Activated CD8-positive, alpha-beta memory T cell treated with anti-CD3 and anti-CD28 coated beads, Interleukin-2, amount 50 U/mL, for 1 hour (primary cell): ENCODE measurements around the gene PSMB3.
A peak's percentile ranks its signal among the peaks of the same experiment; 100 is the strongest.
"Not testable (repeated sequence)": the region's sequence is repeated elsewhere in the genome, so short reads cannot be mapped to it uniquely, and the experiment has no call there.

Experiments used
- DNase-seq: peaks from one replicate; pipeline ENCODE4 v3.0.0-alpha.2; 2020; ENCODE audit errors: extremely low read depth

Gene PSMB3

DNA sequence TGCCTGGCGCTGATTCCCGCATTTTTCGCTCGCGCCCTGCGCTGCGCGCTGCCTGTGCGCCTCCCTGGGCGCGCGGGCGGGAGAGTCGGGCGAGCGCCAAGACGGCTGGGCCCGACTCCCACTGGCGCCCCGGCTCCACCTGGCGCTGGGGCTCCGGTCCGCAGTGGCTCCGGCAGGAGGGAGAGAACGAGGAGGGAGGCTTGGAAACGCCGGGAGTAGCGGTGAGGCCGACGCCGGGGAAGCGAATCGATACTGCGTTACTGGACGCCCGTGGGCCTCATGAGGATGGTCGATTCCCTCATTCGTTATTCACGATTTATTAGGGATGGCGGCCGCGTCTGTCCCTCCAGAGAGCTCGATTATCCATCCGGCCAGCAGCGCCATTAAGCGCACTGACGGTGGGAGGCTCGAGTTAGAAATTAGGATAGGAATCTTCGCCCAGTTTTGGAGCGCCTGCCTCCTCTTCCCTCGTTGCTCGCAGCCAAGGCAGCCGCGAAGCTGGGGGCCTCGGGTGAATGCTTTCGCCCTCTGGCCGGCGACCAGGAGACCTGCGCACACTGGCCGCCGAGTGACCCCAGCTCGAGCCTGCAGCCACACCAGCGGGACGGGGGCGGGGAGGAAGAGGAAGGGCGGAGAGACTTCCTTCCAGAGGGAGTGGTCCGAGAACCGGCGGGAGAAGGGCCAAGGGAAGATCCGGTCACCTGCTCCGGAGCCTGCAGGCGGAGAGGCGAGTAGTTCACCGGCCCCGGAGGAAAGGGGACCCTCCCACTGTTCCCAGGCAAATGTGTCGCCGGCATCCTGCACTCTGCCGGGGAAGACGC lies 3.1 kb upstream of the PSMB3 start:
- no peak for DNase-seq

DNA sequence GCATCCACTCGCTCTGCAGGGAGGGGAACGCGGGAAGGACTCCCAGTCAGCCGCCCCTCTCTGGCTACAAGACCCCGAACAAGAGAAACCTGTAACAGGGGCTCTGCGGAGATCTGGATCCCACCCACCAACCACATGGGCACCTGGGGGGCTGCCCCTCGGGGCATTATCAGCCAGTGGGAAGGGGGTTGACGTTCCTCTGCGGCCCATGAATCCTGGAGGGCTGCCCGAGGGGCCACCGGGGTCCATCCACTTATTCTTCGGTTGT lies 2.6 kb upstream of the PSMB3 start:
- no peak for DNase-seq

DNA sequence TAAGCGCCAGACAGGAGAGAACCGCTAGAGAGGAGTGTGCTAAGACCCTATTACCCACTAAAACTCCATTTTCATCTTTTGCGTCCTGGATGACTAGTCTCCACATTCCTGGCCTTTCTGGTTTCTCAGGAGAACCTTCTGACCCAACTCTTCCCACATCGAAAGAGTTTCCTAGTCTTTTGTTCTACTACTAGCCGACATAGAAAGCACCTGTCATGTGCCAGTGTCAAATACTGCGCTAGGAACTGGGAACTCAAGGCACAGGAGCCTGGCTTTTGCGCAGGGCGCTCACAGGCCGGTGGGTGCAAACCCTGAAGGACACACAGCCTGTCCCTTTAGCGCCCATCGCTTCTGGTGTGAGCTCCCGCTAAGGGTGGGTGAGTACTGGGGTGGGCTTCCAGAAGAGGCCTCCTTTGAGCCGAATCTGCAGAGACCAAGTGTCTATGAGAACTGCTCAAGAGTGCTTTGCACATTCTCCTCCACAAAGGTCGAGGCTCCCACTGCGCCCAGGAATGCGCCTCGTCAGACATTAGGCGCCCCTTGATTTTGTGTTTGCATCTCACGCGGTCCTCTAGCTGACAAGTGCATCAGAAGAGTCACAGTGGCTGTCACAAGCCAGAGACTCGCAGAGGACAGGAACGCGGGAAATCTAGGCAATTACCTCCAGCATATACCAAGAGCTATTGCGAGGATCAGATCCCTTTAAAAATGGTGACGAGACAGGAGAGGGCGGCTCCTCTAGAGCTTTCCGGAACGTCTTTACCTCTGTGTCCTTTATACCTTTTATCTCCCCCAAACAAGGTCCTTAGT lies 2.0 kb upstream of the PSMB3 start:
- no peak for DNase-seq

DNA sequence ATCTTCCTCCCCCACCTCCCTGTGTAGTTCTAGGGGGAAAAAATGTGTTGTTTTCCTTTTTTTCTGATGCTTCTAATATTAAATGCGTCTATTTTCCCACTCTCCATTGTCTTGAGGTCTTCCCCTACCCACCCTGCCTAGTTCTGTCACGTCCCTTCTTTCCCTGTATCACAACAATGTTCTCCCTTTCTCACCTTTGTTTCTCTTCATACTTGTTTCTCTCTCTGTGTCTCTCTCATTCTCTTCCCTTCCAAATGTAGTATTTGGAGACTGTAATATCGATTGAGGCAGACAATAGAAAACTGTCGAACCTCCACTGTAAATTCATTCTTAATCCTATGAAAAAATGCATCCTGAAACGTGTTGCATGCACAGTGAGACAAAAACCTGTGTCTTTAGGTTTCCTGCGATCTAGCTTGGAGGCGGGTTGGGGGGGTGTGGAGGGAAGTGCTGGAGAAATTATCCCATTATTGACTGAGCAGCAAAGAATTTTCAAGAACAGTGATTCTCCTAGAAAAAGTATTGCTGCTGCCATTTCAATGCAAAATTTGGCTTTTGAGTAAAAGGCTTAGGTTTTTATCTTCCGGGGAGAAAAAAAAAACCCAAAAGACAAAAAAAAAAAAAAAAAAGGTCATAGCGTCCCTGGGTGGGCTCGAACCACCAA lies 1.3 kb upstream of the PSMB3 start:
- no peak for DNase-seq

DNA sequence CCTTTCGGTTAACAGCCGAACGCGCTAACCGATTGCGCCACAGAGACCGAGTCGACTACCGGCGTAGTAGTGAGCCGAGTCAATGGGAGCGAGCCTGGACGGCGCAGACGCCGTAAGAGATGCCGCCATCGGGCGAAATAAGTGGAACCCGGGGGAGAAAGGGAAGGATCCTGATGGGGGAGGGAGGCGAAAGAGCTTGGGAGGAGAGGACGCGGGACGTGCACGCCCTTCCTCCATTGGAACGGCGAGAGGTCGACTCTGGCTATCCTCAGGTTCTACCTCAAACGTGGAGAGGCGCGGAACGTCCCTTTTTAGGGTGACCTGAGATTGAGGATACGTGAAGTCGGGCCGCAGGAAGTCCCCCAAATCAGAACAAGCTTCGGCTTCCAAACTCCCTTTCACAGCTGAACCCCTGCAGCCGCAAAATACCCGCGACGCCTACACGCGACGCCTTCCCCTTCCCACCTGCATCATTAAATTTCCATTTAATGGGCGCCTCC lies 683 bp upstream of the PSMB3 start:
- DNase-seq, result peak; percentile 40

DNA sequence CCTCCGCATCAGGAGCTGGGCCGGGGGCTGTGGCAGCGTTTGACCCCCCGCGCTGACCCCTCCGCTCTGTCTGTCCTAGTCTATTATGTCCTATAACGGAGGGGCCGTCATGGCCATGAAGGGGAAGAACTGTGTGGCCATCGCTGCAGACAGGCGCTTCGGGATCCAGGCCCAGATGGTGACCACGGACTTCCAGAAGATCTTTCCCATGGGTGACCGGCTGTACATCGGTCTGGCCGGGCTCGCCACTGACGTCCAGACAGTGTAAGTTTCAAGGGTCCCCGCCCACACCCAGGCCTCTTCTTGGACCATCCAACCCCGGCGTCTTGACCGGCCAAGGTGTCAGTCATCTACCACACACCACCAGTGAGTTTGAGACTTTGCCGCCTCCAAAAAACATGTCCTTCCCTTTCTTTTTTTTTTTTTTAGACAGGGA lies 548 bp downstream of the PSMB3 start:
- no peak for DNase-seq

DNA sequence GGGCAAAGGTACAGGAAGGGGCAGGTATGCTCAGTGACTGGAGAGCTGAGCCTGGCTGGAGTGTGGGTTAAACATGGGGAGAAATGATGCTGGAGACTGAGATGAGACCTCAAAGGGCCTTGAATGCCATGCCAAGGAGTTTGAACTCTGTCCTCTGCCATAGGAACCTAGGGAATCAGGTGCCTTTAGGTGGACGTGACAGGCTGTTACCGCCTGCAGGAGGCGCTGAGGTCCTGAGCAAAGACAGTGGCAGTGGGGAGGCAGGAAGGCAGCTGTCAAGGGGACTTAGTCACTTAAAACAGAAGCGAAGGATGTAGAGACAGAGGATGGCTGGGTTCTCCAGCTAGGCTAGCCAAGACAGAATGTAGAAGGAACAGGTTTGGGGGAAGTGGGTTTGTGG lies 9.1 kb downstream of the PSMB3 start:
- no peak for DNase-seq

DNA sequence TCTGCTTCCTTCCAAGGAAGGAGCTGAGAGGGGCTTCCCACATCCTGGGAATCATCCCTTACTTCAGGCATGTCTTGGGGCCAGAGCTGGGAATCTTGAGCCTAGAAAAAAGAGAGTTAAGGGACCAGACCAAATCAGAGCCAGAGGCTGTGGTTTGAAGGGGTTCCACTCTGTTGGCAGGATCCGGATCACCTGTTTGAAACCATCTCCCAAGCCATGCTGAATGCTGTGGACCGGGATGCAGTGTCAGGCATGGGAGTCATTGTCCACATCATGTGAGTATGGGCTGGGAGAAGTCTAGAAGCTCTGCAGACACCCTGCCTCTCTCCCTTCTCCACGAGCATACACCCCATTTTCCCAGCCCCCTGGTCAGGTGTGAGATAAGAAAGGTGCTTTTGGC lies 9.7 kb downstream of the PSMB3 start:
- DNase-seq, result no peak

DNA sequence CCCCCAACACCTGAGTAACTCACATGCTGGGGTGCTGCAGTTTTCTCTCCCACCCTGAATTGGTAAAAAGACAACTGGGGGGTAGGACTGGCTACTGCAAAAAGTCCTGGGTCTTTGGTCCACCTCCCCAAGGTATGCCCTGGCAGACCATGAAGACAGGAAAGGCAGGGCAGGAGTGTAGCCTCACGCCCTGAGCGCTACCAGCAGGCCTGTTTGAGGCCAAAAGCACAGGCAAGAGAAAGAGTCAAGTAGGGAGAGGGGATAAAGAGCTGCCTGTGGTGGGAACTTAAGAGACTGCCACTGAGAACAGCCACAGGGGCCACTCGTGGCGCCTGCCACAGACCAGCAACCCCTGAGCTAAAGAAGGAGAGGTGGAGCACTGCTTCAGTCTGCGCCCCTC lies 13.8 kb downstream of the PSMB3 start:
- DNase-seq, result no peak

DNA sequence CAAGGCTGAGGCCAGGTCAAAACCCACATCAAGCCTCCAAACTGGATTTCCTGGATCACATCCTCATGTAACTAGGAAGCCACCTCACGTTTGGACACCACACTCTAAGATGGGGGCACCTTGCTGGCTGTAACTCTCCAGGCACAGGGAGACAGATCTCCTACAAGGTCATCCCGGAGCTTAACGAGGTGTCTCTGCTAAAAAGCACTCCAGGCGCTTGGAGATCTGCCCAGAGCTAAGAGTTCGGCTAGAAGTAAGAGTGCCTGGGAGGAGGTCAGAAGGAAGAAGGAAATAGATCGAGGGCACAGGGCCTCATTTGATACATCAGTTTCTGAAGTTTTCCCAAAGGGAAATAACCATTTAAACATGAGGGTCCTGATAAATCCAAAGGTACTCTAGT lies 15.9 kb downstream of the PSMB3 start:
- DNase-seq, result no peak

DNA sequence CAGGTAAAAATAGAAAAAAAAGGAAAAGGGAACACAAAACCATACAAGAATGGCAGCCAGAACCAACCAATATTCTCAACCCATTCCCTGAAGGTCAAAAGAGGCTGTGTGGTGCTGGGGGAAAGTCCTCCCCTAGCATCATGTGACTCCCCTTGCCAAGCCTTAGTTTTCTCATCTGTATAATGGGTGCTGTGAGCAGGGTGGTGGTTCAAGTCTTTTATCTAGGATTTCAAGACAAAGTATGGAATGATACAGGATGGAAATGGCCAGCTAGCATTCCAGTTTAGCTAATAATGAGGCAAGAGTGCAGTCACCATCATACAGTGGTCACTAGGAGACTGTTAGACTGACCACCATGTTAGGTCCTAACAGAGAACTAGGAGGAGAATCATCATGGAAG lies 20.7 kb downstream of the PSMB3 start:
- DNase-seq, result no peak

DNA sequence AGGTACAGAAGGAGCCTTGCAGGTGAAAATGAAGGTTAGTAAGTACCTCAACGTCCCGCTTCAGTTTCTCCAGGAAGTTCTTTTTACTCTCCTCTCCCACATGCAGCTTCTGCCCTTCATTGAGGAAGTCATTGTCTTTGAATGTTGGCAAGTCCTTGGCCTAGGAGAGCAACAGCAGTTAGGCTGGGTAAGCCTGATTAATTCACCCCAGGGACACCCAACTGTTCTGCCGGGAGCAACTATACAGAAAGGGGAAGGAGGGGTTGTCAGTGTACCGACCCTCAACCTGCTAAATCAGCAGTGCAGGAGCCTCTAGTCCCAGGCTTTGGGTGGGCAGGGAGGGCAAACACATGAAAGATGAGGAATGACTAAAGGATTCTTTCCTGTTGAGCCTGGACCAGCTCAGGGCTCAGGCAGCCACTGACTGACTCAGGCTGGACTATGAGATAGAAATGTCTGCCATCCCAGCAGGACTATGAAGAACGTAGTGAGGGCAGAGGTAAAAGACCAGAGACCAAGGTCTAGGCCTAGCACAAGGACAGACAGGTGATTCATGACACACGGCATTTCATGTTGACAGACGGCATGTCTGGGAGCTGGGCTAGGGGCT lies 25.2 kb downstream of the PSMB3 start:
- no peak for DNase-seq

DNA sequence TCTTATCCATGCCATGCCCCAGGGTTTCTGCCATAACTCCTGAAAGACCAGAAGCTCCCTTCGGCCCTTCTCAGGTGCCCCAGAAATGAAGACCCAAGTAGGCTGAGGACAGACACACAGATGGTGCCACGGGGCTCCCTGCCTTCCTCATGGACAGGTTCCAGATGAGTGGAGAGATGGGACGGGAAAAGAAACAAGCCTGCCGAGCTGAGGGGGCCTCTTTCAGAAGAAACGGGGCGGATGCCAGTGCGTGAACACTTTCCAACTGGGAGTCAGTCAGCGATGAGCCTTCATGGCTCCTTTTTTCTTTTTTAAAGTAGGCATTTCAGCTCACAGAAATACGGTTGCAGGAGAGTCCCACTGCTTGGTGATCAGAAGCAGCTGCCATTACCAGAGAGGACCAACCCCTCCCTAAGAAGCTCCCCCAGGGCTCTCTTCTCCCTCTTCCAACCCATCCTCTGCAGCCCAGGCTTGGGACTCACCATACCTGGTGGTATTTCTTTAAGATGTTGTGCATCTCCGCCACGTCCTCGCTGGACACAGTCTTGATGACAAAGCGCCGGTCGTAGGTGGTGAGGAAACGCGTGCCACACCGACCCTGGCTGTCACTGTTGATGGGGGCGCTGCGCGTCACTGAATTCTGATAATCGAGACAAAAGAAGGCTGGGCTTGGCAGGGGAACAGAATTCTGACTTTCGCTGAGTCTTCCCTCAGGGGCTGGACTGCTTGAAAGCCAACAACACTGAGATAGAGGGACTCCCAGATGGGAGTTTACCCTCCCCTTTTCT lies 27.6 kb downstream of the PSMB3 start:
- DNase-seq, result no peak

DNA sequence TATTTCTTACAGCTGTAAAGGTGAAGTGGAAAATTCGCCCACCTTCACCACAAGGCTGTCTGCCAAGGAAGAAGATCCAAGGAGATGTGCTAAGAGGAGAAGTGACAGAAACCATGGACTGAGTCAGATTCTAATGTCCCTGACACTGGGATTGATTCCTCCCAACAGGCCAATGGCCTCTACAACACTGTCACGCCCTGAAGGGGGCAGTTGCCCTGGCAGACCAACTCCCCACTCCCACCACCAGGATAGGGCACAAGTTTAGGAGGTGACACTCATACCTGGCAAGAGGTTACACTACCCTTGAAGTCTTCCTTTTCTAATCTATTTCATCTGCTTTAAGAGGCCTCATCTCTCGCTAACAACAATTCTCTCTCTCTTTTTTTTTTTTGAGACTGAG lies 30.7 kb downstream of the PSMB3 start:
- no peak for DNase-seq

DNA sequence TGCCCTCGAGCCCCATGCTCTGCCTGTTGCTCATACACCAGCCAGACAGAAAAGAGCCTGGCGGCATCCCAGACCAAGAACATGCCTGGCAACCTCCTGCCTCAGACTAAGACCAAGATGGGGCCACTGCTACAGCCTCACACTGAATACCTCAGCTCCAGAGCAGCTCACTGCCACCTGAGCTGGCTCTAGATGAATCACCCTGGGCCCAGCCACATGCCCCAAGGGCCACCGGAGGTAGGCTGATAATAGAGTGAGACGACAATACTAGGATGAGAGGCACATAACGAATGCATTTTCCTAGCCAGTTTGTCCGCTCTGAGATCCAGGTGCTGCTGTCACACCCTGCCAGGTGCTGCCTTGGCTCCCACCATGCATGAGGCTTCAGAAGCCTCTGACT lies 33.8 kb downstream of the PSMB3 start:
- DNase-seq, result no peak

DNA sequence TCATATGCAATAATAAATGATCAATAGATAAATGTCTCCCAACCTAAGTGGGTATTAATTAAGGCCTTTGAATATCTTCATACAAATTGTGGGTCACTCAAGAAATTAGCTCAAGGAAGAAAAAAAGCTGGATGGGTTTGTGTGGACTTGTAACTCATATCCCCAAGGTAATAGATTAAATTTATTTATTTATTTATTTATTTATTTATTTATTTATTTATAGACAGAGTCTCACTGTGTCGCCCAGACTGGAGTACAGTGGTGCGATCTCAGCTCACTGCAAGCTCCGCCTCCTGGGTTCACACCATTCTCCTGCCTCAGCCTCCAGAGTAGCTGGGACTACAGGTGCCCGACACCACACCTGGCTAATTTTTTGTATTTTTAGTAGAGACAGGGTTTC lies 35.5 kb downstream of the PSMB3 start:
- not testable (repeated sequence) for DNase-seq

DNA sequence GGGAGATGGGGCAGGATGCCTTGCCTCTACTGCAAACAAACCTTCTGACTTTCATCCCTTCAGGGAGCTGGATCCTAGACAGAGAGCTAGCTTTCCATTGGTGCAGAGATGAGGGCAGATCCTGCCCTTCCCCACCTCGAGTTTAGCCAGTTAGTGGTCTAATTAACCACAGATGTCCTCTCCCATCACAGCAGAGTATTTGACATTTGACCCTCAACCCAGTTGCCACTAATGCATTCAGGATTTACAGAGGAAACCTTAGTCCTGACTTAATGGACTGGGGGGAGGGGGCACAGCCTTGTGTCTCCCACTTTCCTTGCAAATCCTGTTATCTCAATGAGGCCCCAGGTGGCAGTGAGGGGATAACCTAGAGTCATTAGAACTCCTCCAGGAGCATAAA lies 36.6 kb downstream of the PSMB3 start:
- no peak for DNase-seq

DNA sequence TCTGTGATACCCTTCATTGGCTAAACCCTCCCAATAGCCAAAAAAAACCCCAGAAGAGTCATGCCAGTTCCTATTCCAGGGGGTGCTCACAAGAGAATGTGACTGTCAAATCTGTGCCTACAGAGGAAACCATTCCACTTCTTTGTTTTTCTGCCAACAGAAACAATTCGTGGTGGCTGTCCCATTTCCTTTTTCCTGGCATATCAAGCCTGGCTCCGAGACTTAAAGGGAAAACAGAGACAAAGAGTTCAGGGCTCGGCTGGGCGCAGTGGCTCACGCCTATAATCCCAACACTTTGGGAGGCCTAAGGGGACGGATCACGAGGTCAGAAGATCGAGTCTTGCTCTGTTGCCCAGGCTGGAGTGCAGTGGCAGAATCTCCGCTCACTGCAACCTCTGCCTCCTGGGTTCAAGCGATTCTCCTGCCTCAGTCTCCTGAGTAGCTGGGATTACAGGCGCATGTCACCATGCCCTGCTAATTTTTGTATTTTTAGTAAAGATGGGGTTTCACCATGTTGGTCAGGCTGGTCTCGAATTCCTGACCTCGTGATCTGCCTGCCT lies 37.7 kb downstream of the PSMB3 start:
- not testable (repeated sequence) for DNase-seq

DNA sequence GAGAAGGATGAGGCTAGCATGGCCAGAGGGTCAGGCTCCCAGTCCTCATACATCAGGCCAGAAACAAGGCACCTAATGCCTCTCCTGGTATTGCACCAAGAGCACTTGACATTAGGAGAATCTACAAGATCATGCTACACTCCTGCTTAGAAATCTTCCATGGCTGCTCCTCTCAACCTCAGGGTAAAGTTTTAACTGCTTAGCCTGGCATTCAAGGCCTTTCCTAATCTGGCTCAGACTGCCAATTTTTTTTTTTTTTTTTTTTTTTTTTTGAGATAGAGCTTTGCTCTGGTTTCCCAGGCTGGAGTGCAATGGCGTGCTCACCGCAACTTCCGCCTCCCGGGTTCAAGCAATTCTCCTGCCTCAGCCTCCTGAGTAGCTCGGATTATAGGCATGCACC lies 38.6 kb downstream of the PSMB3 start:
- DNase-seq, result no peak

DNA sequence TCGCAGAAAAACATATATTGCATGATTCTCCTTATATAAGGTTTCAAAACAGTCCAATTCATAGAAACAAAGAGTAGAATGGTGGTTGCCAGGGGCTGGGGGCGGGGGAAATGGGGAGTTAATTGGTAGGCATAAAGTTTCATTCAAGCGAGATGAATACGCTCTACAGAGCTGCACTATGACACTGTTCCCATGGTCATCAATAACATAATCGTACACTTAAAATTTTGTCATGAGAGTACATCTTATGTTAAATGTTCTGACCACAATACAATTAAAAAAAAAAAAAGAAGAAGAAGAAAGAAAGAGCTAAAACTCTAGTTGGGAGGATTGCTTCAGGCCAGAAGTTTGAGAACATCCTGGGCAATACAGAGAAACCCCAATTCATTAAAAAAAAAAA lies 41.7 kb downstream of the PSMB3 start:
- DNase-seq, result no peak

DNA sequence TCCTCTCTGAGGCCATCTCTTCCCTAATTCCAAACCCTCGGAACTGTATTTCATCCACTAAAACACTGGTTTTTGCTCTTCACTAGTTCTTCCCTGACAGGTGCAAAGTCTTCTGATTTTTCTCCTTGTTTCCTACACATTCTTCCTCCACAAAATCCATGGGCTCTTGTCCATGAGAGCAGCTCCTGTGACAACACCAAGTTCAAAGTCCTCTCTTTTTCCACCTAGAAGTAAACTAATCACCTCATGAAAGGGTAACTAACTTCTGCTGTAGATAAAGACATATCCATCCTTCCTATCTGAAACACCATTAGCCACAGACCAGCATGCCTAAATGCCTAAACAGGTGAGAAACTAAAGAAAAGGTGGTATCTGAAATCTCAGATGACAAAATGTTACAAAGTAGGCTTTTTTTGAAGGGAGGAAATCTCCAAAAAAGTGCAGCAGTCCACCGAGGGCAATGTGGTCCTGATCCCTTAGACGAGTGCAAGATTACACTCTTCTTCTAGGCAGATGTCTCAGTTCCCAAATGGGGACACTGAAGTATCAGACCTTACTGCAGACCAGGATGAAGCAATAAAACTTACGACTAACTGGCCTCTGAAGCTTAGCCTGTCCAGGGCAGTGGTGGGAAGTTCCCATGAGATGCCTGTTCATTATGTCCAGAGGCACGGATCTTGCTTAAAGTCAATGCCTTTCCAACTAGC lies 44.1 kb downstream of the PSMB3 start:
- DNase-seq, result no peak
